ENCODE measurements around the gene SFXN5.
A peak's percentile ranks its signal among the peaks of the same experiment; 100 is the strongest.
"Not testable (repeated sequence)": the region's sequence is repeated elsewhere in the genome, so short reads cannot be mapped to it uniquely, and the experiment has no call there.

Gene SFXN5, protein sequence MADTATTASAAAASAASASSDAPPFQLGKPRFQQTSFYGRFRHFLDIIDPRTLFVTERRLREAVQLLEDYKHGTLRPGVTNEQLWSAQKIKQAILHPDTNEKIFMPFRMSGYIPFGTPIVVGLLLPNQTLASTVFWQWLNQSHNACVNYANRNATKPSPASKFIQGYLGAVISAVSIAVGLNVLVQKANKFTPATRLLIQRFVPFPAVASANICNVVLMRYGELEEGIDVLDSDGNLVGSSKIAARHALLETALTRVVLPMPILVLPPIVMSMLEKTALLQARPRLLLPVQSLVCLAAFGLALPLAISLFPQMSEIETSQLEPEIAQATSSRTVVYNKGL

DNA sequence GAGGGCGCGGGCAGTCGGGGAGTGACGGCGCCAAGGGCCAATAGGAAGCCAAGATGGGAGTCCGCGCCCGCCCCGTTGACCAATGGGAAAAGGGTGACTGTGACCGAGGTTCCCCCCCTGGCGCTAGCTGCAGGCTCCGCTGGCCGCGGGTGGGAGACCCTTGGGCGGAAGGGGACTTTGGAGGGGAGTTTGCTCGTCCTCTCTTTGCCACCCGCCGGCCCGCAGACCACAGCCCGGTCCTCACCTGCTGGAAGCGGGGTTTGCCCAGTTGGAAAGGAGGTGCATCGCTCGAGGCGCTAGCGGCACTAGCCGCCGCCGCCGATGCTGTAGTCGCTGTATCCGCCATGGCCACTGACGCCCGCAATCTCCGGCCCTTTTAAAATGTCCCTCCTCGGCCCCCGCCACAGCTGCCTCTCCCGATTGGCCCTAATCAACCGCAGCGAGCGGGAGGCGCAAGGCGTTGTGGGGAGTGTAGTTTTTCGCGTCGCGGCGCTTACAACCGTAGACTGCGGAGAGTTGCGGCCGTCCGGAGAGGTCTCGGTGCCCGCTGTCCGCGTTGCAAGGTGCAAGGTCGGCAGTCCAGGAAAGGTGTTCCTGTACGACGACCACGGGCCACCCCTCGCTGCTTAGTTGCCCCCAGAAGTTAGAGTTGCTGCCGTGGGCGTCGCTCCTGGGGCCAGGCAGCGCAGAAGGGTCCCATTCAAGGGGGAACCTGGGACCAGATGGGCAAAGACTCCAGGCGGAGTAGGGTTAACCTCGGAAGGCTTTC is at the start of gene SFXN5:
Gene SFXN5 (minus strand): TSS at position 353 of the 769 bp plus-strand sequence. CDS start 7 bp downstream, at position 346.
- DNase-seq, result peak; percentile 93 to 95

DNA sequence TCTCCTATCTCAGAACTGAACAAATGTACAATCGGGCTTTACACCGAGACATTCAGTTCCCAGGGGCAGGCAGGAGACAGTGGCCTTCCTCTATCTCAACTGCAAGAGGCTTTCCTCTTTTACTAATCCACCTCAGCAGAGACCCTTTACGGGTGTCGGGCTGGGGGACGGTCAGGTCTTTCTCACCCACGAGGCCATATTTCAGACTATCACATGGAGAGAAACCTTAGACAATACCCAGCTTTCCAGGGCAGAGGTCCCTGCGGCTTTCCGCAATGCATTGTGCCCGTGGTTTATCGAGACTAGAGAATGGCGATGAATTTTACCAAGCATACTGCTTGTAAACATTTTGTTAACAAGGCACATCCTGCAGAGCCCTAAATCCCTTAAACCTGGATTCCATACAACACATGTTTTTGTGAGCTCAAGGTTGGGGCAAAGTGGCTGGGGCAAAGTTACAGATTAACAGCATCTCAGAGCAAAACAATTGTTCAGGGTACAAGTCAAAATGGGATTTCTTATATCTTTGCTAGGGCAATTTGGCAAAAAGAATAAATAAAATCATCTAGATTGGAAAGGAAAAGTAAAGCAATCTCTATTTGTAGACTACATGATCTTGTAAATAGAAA is 48.2 kb upstream of the SFXN5 start:
- DNase-seq, result not testable (repeated sequence)

DNA sequence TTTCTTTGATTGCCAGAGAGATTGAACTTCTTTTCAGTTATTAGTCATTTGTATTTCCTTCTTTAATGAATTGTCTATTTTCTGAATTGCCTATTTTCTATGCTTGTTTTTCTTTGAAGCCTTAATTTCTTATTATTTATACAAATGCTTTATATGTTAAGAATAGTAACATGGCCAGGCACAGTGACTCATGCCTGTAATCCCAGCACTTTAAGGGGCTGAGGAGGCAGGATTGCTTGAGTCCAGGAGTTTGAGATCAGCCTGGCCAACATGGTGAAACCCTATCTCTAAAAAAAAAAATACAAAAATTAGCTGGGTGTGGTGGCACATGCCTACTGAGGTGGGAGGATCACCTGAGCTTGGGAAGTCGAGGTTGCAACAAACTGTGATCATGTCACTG is 45.9 kb upstream of the SFXN5 start:
- DNase-seq, result no peak

DNA sequence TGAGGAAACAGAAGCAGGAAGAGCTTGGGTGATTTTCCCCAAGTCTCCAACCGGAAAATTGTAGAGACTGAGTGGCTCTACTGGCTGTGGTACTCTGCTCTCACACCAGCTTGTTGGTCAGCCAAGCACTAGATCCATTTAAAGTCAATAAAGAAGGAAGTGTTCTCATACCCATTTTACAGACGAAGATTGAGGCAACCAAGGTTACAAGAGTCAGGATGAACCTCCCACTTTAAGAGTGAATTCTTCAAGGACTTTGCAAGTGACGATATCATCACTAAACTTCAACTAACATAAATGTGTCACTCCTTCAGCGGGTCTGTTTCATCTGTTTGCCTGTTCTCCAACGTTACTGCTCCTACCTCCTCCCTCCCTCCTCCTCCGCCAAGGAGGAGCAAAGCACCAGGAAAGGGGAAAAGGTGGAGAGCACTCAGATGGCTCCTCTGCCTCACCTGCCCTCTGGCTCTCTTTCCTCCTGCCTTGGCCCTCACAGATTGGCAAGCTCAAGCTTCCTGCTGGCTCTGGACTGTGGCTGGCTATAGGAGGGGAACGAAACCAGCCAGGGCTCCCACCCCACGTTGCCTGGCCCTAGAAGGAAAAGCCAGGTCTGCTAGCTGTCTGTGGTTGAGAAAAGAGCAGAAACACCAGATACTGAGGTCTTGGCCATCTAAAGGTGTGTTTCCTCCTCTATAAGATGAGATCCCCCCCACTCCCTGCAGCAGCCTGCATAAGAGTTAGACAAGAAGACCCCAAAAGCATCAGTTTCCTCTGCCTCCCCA is 44.9 kb upstream of the SFXN5 start:
- no peak for DNase-seq

DNA sequence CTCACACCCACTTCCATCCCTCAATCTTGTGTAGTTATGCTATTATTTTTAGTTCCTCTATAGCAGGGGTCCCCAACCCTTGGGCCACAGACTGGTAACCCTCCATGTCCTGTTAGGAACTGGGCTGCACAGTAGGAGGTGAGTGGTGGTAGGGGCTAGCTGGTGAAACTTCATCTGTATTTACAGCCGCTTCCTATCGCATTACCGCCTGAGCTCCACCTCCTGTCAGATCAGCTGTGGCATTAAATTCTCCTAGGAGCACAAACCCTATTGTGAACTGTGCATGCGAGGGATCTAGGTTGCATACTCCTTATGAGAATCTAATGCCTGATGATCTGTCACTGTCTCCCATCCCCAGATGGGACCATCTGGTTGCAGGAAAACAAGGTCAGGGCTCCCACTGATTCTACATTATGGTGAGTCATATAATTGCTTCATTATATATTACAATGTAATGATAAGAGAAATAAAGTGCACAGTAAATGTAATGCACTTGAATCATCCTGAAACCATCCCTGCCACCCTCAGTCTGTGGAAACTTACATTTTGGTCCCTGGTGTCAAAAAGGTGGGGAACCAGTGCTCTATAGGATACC is 42.9 kb upstream of the SFXN5 start:
- no peak for DNase-seq

DNA sequence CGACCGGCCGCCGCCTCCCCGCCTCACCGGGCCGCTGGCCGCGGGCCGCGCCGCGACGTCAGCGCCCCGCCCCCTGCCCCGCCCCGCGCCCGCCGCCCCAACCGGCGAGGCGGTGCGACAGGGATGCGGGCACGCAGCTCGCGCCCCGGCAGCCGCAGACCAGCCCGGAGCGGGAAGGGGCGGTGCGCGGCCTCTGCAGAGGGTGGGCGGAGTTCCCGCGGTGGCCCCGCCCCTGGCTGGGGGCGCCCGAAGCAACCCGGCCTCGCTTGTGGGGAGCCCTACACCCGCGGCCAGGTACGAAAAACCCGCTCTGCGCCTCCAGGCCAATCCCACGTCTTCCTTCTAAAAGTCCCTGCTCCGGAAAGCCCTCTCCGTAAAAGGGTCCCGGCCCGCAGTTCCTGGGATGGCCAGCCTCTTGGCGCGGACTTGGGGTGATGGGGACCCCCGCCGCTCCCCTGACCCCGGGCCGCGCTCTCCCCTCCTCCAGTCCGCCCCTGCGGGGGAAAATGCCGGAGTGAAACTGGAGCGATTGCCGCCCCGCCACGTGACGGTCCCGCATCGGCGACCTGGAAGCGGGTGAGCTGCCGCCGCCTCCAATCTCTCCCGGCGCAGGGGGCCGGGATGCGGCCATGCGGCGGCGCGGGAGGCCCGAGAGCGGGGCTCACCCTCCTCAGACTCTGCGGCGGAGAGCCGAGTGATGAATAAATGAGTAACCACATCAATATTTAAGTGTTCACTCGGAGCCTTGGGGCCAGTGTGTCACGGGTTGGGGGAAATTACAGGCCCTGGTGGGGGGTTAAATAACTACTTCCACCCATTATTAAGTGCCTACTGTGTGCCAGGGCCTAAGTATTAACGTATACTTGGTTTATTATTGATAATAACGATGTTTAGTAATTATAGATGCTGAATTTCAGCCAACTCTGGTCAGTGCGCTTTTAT is 41.7 kb upstream of the SFXN5 start, which contains the start of gene RAB11FIP5:
Gene RAB11FIP5 (minus strand): TSS at position 36 of the 942 bp plus-strand sequence. CDS start 171 bp downstream, outside the sequence.
- peak; percentile 82 to 86 for DNase-seq

DNA sequence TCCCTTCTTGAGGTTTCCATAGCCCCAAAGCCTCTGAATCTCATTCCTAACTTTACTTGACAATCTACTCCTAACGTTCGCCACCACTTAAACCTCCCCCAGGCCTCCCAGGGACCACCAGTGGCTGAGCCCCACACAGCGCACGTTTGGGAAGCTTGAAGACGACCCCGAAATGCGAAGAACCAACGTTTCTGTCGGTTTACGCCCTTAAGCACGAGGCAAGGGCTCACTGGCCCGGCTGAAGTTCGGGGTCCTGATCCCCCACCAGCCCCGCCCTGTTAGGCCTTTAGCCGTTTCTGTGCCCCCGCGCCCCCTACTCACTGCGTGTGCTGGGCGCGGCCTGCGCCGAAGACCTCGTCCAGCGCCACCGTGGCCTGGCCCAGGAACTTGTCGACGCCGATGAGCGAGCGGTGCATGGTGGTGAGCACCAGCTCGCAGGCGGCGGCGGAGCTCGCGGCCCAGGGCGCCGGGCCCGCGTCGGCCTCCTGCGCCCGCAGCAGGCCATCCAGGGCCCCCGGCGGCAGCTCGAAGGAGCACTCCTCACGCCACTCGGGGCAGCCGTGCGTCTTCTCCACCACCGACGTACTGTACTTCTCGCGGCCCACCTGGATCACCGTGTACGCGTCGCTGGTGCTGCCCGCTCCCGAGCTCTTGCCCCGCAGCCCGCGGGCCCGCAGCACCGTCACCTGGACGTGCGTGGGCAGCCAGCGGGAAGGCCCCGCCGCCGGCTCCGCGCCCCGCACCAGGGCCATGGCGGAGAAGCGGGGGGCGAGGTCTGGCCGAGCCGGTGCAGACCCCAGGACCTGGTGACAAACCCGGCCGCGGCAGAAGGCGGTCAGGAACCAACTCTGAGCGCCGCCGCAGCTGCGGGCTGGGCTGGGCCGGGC is 40.8 kb upstream of the SFXN5 start:
- DNase-seq, result peak in 1 of 2 donors; percentile 15

DNA sequence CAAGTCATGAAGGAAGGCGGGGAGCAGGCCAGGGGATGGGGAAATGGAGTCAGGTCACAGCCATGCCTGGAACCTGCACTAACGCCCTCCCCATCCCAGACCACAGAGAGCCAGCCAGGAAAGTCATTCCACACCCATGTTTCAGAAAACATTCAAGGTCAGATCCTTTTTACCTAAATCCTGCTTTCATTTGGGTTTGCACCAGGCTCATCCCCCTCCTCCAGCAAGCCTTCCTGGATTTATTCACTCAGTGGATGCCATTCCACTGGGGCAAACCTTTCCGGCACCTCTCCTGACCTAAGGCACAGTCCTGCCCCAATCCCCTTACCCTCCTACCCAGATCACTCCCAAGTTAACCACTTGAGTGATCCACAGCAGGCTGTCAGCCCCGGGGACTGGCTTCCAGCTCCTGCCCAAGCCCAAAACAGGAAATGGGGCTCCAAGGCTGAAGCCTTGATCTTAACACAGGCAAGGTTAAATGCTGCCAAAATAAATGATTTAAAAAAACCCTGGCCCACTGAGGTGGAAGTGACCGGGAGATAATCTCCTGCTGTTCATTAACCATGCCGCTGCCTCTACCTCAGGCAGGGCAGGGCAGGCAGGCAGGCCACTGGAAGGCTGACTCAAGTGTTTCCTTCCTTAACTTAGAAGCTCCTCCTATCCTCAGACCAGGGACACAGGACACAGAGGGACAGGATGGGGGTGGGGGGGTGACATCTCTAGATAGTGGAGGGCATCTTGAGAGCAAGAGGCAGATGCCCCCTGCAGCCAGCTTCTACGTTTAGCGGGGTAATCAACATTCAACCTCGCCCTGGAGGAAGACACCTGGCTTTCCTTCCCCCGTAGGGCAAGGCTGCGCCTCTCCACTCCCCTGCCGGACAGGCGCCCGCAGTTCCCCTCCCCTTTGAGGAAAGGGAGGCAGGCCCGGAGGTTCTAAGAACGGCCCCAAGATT is 39.8 kb upstream of the SFXN5 start:
- no peak for DNase-seq

DNA sequence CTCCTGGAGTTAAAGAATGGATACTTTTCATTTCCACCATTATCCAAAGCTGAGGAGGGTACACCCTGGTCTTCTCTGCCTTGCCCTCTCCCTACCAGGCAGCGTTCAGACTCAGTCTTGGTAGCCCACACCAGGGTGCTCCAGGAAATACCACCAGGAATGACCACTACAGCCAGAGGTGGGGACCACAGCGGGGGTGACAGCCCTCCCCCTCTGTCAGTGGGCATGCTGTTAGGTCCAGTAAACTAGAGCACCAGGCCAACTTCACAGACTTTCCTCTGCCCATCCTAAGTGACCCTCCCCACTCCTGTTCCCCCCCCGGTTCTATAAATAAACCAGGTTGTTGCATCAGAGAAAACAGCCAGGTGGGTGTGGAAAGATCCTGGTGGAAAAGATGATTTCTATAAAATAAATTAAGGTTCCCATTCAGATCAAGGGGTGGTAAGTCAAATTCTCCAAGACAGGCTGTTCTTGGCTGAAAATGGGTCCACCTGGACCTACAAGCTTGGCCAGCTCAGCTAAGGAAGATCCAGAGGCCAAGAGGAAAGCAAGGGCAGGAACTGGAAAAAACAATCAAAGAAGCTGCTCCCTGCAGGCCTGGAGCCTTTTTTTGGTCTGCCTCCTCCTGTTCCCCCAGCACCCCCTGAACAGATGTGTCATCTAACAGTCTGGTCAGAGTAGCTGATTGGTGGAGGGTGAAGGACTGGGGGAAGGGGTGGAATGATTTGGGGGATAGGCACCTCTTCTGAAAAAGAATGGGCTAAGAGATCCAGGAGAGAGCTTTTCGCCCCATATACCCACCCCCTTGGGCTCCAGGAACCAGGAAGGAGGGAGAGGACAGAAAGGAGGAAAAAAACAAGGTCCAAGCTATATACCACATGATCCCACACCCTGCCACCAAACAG is 38.9 kb upstream of the SFXN5 start:
- DNase-seq, result no peak

DNA sequence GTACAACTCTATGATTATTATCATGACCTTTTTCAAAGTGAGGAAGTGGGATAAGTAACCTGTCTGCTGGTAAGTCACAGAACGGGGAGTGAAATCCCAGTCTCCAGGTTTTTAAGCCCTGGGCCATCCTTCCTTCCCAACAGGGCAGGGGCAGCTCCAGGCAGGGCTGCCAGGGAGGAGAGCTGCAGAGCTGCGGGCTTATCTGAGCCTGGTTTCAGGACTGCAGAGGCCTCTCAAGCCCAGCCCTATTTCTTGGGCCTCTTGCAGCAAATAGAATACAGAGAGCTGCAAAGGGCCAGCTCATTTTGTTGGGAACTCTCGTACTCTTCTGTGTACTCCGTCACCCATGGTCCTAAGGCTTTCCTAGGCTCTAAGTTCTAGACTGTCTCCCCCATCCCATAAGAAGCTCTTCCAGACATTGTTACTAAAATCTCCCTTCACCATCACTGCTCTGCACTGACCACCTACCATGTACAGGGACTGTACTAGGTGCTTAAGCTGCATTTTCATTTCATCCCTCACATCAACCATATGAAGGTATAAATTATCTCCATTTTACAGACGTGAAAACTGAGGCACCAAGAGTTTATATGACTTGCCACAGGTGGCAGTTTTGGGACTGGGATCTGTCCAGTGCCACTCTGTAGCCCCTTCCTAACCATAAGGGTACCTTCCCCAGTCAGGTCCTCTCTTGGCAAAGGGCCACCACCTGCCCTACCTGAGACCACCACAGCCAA is 38.1 kb upstream of the SFXN5 start:
- no peak for DNase-seq

DNA sequence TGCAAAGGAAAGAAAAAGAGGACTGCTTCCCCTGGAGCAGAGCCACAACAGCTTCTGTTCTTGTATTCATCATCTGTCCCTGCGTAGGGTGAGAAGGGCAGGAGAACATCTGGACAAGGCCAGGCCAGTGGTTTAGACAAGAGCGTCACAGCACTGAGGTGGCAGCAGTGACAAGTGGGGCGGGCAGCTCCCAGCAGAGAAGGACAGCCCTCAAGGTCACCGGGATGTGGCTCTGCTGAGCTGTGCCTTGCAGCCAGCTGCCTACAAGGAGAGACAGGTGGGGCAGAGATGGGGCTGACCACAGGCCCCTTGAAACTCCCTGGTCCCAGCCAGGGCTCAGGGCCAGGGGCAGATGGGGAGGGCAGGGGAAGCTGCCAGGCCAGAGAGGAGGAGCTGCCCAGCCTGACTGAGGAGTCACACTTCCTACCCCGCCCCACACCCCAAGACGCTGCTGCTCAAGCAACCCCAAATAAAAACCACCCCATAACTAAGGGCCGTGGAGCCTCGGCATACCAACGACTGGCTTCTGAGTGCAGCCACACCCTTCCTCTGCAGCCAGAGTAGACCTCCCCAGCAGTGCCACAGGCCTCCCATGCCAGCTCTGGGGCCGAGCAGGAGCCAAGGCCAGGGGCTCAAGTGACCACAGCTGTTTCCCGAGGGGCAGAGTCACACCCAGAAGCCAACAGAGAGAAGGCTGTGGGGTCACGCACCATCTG is 35.9 kb upstream of the SFXN5 start:
- DNase-seq, result peak in 1 of 2 donors; percentile 27

DNA sequence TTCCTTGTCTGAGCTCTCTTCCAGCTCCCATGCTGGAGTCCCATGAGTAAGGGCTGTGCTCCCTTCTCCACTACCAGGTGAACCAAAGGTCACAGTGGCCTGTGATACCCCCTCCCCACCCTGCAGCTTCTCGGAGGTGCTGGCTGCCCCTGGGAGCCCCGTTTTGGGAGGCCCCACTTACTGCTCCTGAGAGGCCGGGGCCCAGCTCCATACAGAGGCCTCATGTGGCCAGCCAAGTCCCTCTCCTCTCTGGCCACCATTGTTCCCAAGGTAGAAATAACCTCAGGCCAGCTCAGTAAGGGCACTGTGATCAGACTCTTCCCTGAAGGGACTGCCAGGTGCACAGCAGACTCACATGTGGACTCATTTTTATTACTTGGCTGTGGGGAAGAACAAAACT is 35.3 kb upstream of the SFXN5 start:
- no peak for DNase-seq

DNA sequence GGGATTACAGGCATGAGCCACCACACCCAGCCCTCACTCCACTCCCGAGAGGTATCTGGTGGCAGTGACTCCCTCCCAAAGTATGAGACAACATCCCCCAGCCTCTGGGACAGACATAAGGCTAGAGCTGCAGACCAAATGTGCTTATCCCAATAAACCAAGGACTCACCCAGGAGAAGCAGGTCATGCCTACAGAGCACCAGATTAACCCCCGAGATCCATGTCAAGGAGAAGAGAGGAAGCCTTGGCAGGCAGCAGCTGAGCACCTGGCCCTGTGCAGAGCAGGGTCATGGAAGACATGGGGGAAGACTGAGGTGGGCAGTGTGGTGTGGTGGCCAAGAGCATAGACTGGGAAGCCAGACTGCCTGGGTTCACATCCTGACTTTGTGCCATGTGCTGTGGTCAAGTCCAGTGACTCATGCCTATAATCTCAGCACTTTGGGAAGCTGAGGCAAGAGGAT is 34.0 kb upstream of the SFXN5 start:
- DNase-seq, result no peak

DNA sequence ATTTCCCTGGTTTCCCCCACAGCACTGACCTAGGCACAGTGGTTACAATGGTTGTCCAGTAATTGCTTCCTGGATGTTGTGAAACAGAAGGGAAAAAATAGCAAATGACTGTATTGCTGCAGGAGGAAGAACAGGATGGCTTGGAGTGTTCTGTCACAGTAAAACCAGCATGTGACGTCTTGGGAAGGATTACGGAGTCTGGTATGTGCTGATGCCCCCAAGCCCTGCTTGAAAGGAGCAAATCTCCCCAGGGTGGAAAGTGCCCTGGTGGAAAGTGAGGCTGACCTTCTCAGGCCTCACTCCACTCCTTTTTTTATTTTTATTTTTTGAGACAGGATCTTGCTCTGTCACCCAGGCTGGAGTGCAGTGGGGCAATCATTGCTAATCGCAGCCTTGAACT is 33.4 kb upstream of the SFXN5 start:
- DNase-seq, result no peak

DNA sequence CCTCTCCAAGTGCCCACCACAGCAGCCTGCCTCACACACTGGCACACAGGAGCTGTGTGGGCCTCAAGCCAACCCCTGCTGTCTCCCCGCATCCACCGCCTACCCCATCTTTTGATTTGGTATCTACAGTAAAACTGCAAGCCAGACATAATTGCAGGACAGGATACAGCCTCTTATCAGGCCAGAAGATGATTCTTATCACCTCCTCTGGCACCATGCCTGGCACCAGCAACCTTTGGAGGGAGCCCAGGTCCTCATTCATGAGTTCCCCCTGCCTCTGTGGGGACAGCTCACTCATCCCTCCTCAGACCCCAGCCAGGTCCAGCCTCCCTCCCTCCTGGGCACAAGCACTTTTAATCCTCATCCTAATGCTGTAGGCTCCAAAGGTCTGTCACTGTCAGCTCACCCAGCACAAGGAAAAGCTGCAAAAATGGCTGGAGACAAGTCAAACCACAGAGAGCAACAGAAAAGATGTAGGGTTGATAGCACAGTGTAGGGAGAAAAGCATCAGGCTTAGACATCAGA is 31.6 kb upstream of the SFXN5 start:
- DNase-seq, result no peak
